Mesenchymal stem cell (in vitro differentiated cells and primary cell): ENCODE measurements around the gene FARP2.

ENCODE experiments used
- DNase-seq: peaks from one replicate; pipeline ENCODE4 v3.0.0-alpha.2; 2013
- H2AFZ ChIP-seq: one replicate; pipeline ENCODE4 v1.6.1; 2013; ENCODE audit warnings: low read depth, mild to moderate bottlenecking, control low read depth, inconsistent platforms, low read length, moderate library complexity
- H2AK5ac ChIP-seq: 2 replicates; pipeline ENCODE4 v1.6.1; 2013; ENCODE audit warnings: low read length, moderate library complexity, mild to moderate bottlenecking, inconsistent platforms; ENCODE audit not compliant: severe bottlenecking
- H2BK120ac ChIP-seq: one replicate; pipeline ENCODE4 v1.6.1; 2013; ENCODE audit warnings: low read depth, mild to moderate bottlenecking, inconsistent platforms, low read length, moderate library complexity
- H2BK12ac ChIP-seq, 2 experiments: one replicate each; pipeline ENCODE4 v1.6.1; 2013; ENCODE audit warnings: inconsistent platforms in 2 of 2, low read length in 2 of 2, mild to moderate bottlenecking in 2 of 2, moderate library complexity in 2 of 2, control low read depth in 1 of 2
- H2BK15ac ChIP-seq: one replicate; pipeline ENCODE4 v1.6.1; 2013; ENCODE audit warnings: mild to moderate bottlenecking, low read depth, inconsistent platforms; ENCODE audit not compliant: poor library complexity, severe bottlenecking
- H2BK5ac ChIP-seq: 2 replicates; pipeline ENCODE4 v1.6.1; 2013; ENCODE audit warnings: low read depth, mild to moderate bottlenecking, low read length, control low read depth, inconsistent platforms; ENCODE audit not compliant: poor library complexity, severe bottlenecking
- H3K14ac ChIP-seq, 2 experiments: one replicate each; pipeline ENCODE4 v1.6.1; 2013; ENCODE audit warnings: inconsistent platforms in 2 of 2, low read length in 2 of 2, control low read depth in 1 of 2, mild to moderate bottlenecking in 1 of 2, moderate library complexity in 1 of 2
- H3K18ac ChIP-seq, 2 experiments: one replicate each; pipeline ENCODE4 v1.6.1; 2013; ENCODE audit warnings: inconsistent platforms in 2 of 2, low read length in 2 of 2, control low read depth in 1 of 2, low read depth in 1 of 2, mild to moderate bottlenecking in 1 of 2
- H3K23ac ChIP-seq, 2 experiments: one replicate each; pipeline ENCODE4 v1.6.1; 2013; ENCODE audit warnings: inconsistent platforms in 2 of 2, low read length in 2 of 2, mild to moderate bottlenecking in 2 of 2, moderate library complexity in 2 of 2, control low read depth in 1 of 2
- H3K27ac ChIP-seq: 2 replicates; pipeline ENCODE4 v1.5.1; 2013; ENCODE audit warnings: mild to moderate bottlenecking, moderate library complexity, low read length, control low read depth, inconsistent platforms; ENCODE audit not compliant: poor library complexity, severe bottlenecking
- H3K27me3 ChIP-seq, 2 experiments: 2 replicates each; pipeline versions ENCODE4 v1.6.1 to v1.7.0; 2013; ENCODE audit warnings: low read length in 2 of 2, mild to moderate bottlenecking in 2 of 2, moderate library complexity in 2 of 2, control low read depth in 1 of 2, inconsistent platforms in 1 of 2; ENCODE audit not compliant: control insufficient read depth in 1 of 2, insufficient read depth in 1 of 2
- H3K36me3 ChIP-seq, 2 experiments: 2 replicates each; pipeline versions ENCODE4 v1.6.1 to v1.7.0; 2013; ENCODE audit warnings: low read length in 2 of 2, control low read depth in 1 of 2, inconsistent platforms in 1 of 2, low read depth in 1 of 2, mild to moderate bottlenecking in 1 of 2; ENCODE audit not compliant: insufficient read depth in 2 of 2, control insufficient read depth in 1 of 2
- H3K4ac ChIP-seq, 2 experiments: one replicate each; pipeline ENCODE4 v1.6.1; 2013; ENCODE audit warnings: inconsistent platforms in 2 of 2, low read length in 2 of 2, mild to moderate bottlenecking in 2 of 2, moderate library complexity in 2 of 2, control low read depth in 1 of 2, low read depth in 1 of 2
- H3K4me1 ChIP-seq: 2 replicates; pipeline ENCODE4 v1.6.1; 2013; ENCODE audit warnings: low read depth, low read length, control low read depth; ENCODE audit not compliant: control insufficient read depth, insufficient read depth
- H3K4me2 ChIP-seq: 2 replicates; pipeline ENCODE4 v1.6.1; 2013; ENCODE audit warnings: low read length, mild to moderate bottlenecking, inconsistent platforms; ENCODE audit not compliant: poor library complexity, severe bottlenecking
- H3K4me3 ChIP-seq, 2 experiments: 2 replicates each; pipeline versions ENCODE4 v1.5.1 to v1.7.0; 2013; ENCODE audit warnings: low read length in 2 of 2, mild to moderate bottlenecking in 2 of 2, control low read depth in 1 of 2, low read depth in 1 of 2; ENCODE audit not compliant: insufficient read depth in 1 of 2
- H3K79me1 ChIP-seq: replicated peaks from 2 replicates; pipeline ENCODE4 v1.6.1; 2013; ENCODE audit warnings: mild to moderate bottlenecking, control low read depth, low read length, inconsistent platforms; ENCODE audit not compliant: poor library complexity, severe bottlenecking
- H3K9ac ChIP-seq: 2 replicates; pipeline ENCODE4 v1.7.0; 2013; ENCODE audit warnings: mild to moderate bottlenecking, low read length, moderate library complexity
- H3K9me3 ChIP-seq: 2 replicates; pipeline ENCODE4 v1.7.0; 2013; ENCODE audit warnings: mild to moderate bottlenecking, low read length; ENCODE audit not compliant: control insufficient read depth
- H4K8ac ChIP-seq: one replicate; pipeline ENCODE4 v1.6.1; 2013; ENCODE audit warnings: inconsistent platforms, mild to moderate bottlenecking, low read length, moderate library complexity
- H4K91ac ChIP-seq: one replicate; pipeline ENCODE4 v1.6.1; 2013; ENCODE audit warnings: mild to moderate bottlenecking, low read length, inconsistent platforms
- WGBS: methylation state at CpG from one replicate; pipeline ENCODE4 v1.1.7; 2013; ENCODE audit warnings: mixed read lengths; 5-methylcytosine and 5-hydroxymethylcytosine counted together

Gene FARP2

DNA sequence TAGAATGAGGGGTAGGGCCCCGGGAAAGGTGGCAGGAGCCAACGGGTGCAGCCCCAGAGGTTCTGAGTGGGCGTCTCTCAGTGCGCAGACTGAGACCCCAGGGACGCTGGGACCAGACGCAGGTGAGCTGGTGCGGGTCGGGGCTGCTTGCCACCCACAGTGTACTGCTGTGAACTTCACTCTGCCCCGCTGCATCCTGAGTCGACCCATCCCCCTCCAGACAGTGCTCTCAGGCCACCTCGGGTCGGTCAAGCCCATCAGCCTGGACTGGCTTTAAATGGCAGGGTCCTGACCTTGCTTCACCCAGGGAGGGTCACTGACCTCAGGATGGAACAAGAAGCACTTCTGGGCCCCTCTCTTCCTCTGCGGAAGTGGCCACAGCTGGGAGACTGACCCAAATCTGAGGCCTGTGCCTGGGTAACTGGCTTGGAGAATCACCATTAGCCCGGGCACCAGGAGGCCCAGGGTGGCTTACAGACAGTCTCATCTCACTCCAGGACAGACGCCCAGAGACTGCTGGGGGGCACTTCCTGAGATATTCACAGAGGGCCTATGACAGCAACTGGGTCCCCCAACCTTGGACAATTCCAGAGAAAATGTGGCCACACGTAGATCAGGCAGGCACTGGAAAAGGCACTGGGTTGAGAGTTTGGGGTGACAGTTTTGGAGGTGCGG is 178.8 kb downstream of the FARP2 start:
- no peak overlapping the region for H2AFZ ChIP-seq
- H3K36me3 ChIP-seq, result no peaks in the 10 kb centered on the region
- WGBS, result 72% methylated on average over 17 of the region's 17 CpGs

DNA sequence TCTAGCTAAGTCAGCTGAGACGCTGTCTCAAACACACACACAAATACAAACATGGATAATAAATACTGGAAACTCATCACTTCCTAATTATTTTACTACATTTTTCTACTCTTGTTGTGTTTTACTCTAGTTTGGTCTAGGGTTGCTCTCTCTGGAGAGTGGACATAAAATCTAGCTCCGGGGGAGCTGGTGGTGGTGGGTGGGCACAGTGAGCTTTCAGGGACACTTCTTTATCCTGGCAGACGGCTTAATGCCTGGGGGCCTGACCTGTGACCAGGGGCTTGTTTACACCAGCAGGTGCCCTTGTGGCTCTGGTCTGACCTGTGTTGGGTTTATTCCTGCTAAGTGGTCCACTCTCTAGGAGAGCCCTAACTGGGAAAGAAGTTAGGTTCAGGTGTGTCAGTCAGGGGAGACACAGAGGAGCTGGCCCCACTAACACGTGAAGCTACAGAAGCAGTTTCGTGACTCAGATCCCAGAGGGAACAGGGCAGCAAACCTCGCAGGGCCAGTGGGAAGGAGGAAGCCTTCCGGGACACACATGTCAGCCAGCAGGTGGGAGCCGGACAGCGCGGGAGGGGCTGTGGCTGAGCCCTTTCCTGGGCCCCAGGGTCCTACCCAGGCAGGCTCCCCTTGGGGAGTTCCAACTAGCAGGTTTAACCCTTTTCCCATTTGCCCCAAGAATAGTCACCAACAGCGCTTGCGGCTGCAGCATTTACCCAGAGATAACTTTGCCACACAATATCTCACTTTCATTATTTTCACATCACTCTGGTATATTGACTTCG is 180.0 kb downstream of the FARP2 start:
- no peaks in the 10 kb centered on the region for H3K79me1 ChIP-seq
- no peak overlapping the region for H3K18ac ChIP-seq
- H4K91ac ChIP-seq, result no peak overlapping the region
- peaks cover 5% of the 10 kb centered on the region for H3K4me1 ChIP-seq
- H2BK15ac ChIP-seq, result no peak overlapping the region
- H3K14ac ChIP-seq, result no peak overlapping the region
- DNase-seq, result no peak
- H3K4me3 ChIP-seq, result no peak overlapping the region
- no peak overlapping the region for H4K8ac ChIP-seq
- H2BK120ac ChIP-seq, result no peak overlapping the region
- H3K27me3 ChIP-seq, result peaks cover 6 to 44% of the 10 kb centered on the region in 2 experiments
- H3K23ac ChIP-seq, result no peak overlapping the region
- H2BK5ac ChIP-seq, result no peak overlapping the region
- H2AK5ac ChIP-seq, result no peak overlapping the region
- H3K4ac ChIP-seq, result no peak overlapping the region
- no peak overlapping the region for H3K9ac ChIP-seq
- H2BK12ac ChIP-seq, result no peak overlapping the region
- no peaks in the 10 kb centered on the region for H3K36me3 ChIP-seq
- no peak overlapping the region for H3K27ac ChIP-seq
- no peak overlapping the region for H3K4me2 ChIP-seq
- H3K9me3 ChIP-seq, result no peaks in the 10 kb centered on the region
- H2AFZ ChIP-seq, result no peak overlapping the region
- 67% methylated on average over 12 of the region's 13 CpGs for WGBS

More for the DNA sequence above, 178.8 kb downstream of the FARP2 start:
- H3K14ac ChIP-seq, result no peak overlapping the region
- no peak overlapping the region for H2BK12ac ChIP-seq
- no peak overlapping the region for H3K4ac ChIP-seq
- no peak overlapping the region for H4K8ac ChIP-seq
- no peaks in the 10 kb centered on the region for H3K9me3 ChIP-seq
- H3K4me3 ChIP-seq, result no peak overlapping the region
- no peak overlapping the region for H3K9ac ChIP-seq
- H3K27ac ChIP-seq, result no peak overlapping the region
- no peak overlapping the region for H2BK15ac ChIP-seq
- no peak for DNase-seq
- H4K91ac ChIP-seq, result no peak overlapping the region
- no peak overlapping the region for H3K18ac ChIP-seq
- no peak overlapping the region for H2BK5ac ChIP-seq
- H3K79me1 ChIP-seq, result no peaks in the 10 kb centered on the region
- H3K27me3 ChIP-seq, result peaks cover 9 to 49% of the 10 kb centered on the region in 2 experiments
- no peak overlapping the region for H3K4me2 ChIP-seq
- H2BK120ac ChIP-seq, result no peak overlapping the region
- no peak overlapping the region for H2AK5ac ChIP-seq
- no peak overlapping the region for H3K23ac ChIP-seq
- H3K4me1 ChIP-seq, result peaks cover 2% of the 10 kb centered on the region

DNA sequence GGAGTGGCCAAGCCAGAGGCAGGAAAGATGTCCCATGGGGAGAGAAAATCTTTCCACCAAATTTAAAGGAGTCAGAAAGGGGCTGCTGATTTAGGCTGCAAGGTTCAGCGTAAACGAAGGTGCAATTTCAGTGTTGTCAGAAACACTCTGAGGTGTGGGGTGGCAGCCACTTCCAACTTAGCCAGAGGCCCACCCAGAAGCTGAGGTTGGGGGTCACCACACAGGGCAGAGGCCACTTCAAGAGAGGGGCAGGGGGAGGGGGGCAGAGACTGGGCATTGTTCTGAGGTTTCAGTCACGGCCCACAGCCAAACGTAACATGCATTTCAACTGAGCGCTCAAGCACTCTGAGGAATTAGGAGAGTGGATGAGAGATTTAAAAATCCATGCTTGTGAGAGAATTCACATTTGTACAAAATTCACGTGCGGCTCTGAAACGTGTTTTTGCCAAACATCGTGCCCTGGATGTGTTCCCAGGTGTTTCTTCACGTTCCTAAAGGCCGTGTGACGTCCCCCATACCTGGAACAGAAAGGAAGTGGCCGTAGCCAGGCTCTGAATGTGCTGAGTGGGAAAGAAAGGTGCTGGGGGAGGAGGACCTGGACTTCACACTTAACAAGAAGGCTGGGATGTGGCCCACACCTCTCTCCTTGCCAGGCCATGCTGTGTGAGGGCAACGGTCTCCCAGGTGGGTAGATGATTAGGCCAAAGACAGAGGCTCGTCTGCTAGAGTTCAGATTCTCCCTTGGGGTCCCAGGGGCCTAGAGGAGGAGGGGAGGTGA is 182.9 kb downstream of the FARP2 start:
- H3K79me1 ChIP-seq, result no peaks in the 10 kb centered on the region
- no peak overlapping the region for H2BK15ac ChIP-seq
- no peak overlapping the region for H2BK5ac ChIP-seq
- H3K4me1 ChIP-seq, result peaks cover 17% of the 10 kb centered on the region
- no peak overlapping the region for H3K4ac ChIP-seq
- H3K4me2 ChIP-seq, result no peak overlapping the region
- no peak overlapping the region for H3K14ac ChIP-seq
- H4K91ac ChIP-seq, result no peak overlapping the region
- WGBS, result 84% methylated on average over 15 of the region's 15 CpGs
- H3K9ac ChIP-seq, result no peak overlapping the region
- H2BK120ac ChIP-seq, result no peak overlapping the region
- no peak for DNase-seq
- H3K9me3 ChIP-seq, result no peaks in the 10 kb centered on the region
- H2BK12ac ChIP-seq, result no peak overlapping the region
- H2AK5ac ChIP-seq, result no peak overlapping the region
- no peak overlapping the region for H3K27ac ChIP-seq
- H3K36me3 ChIP-seq, result no peaks in the 10 kb centered on the region
- no peak overlapping the region for H4K8ac ChIP-seq
- H3K4me3 ChIP-seq, result no peak overlapping the region
- no peak overlapping the region for H3K18ac ChIP-seq
- peaks cover 9 to 50% of the 10 kb centered on the region in 2 experiments for H3K27me3 ChIP-seq
- H3K23ac ChIP-seq, result no peak overlapping the region
- no peak overlapping the region for H2AFZ ChIP-seq
